Inflammatory macrophage (primary cell): Measurements from ENCODE around the gene ADD3.

Experiments used
- DNase-seq, 2 donors: peaks; one replicate each; pipeline ENCODE4 v3.0.0-alpha.2; 2020 to 2022

The ADD3 gene

DNA sequence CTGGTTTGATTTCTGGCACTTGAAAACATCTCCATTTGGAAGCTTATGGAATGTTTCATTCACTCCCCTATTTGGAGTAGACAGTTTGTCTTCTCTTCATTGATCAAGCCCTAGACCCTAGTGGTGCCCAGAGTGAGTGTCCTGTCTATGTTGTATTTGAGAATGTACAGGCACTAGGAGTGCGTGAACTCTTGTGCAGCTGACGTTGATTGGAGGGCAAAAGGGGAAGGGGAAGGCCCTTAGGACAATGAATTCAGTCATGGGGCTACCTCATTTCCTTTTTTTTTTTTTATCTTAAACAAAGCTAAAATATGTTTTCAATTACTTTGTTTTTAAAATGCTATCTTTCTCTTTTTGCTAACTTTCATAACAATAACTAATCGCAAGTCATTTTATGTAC lies 66.5 kb downstream of the ADD3 start:
- DNase-seq, result peak; percentile 70 to 73

DNA sequence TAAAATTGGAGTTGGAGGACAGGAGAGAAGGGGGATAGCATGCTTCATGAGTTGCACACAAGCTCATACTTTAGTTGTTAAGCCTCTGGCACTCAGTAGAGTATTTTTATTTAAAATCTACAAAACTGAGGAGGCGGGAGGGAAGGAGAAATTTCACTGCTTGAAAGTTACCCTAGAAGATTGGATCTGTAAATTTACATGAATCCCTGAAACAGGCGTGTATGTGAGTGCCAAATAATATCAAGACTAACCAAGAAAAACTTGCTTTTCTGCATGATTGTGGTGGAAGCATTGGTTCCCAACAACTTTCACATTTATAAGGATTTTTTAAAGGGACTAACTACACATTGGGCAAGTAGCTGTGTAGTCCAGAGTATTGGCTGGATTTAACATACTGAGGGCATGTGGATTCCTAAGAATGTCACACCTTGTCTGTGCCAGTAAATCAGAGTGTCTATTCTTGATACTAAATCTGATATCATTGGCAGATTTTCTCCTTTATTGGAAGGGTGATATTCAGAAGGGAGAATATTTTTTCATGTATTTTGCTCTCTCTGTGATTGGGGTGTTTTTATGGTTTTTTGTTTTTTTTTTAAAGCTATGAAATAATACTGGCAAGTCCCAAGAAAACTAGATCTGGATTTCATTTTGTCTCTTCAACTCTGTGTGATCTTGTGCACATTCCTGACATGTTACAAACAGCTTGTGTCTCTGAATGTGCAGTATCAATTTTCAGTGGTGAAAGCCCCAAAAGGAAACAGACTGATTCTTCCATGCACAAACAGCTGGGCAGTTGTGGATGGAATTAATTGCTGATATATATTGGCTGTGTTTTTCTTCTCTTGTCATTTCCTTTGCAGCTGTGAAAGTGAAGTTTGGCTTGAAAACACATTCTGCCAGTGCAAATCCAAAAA lies 67.2 kb downstream of the ADD3 start:
- DNase-seq, result no peak

DNA sequence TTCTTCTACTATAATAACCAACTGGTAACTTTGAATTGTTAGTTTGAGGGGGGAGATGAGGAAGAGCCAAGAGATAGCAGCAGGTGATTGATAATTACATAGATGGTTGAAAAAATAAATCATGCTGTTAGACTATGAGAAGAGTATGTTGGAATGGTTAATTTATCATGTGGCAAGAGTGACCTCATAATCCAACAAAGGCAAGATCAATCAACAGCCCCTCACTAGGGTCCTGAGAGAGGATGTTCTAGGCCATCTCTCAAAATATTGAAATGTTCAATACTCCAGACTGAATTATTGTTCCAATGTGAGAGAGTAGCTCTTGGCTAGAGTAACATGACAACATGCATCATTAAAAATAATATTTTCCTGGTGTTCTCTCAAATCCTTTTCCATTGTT lies 67.9 kb downstream of the ADD3 start:
- no peak for DNase-seq

DNA sequence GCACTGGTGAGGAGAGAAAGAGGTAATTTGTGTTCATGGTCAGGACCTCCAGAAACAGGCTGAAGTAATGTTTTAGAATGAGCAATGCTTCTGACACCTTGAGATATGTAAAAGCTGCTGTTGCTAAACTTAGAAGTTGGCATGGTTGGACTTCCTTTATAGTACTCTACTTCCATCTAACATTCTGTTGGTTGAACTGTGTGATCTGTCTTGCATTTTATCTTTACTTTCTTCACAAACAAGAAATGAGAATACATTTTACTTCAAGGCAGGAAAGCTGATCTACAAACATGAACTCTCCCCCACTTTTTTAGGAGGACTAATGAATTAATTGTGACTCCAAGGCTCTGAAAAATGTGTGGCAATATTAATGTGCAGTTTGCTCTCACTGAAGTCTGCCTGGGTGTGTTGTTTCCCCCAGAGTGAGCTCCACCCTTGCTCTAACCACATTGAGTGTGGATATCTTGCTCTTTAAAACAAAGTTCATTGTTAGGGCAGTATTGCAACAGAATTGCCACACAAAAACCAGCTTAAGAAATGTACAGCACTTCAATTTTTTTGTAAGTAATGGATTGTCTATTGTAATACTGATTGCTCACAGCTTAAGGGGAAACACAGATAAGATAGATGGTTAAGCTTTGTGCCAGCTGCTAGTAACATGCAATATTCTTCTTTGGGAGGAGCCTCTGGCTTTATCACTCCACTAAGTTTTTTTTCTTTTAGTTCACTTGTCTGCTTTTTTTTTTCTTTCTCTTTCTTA lies 69.0 kb downstream of the ADD3 start:
- DNase-seq, result peak; percentile 95 to 100

DNA sequence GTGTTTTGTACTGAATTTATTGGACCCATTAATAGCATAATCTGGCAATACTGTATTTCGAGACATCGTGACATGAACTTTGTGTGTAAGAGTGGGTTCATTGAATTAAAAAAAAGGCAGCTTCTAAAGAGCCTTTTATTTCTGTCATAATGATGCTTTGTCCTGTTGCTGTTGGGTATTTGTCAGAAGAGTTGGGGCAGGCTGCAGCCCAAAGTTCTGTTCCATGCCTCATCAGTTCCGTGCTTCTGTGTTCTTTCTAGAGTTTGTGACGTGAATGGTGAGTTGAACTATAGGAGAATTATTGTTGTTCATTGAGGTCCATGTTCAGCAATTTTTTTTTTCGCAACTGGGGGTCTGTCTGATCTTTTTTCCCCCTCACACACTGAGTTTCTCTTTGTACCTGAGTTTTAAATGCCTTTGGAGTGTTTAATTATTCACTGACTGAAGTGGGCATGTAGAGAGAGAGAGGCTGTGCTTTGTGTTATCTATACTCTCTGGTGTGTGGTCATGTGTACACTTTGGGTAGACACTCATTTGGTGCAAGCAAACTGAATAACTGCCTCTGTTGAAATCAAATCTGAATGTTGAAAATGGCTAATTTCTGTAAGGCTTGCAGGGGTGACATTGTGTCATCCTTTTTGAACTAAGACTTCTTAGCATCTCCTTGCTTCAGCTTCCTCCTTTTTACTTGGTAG lies 69.8 kb downstream of the ADD3 start:
- peak; percentile 81 to 95 for DNase-seq

DNA sequence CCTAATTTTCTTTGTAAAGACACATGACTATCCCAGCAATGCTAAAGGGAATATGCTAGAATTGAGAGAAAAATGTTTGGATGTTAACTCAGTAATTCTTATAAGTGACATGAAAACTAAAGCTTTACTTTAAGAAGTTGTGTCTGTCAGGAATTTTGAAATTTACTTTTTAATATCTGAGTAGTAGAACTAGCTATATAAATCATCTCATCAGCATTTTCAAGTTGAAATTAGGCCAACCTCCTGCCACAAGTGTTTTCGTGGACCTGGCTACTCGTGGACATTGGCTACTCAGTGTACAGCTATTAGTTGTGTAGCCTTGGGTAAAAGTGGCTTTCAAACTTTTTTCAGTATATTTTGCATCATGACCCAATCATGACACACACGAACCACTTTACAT lies 70.5 kb downstream of the ADD3 start:
- DNase-seq, result no peak

DNA sequence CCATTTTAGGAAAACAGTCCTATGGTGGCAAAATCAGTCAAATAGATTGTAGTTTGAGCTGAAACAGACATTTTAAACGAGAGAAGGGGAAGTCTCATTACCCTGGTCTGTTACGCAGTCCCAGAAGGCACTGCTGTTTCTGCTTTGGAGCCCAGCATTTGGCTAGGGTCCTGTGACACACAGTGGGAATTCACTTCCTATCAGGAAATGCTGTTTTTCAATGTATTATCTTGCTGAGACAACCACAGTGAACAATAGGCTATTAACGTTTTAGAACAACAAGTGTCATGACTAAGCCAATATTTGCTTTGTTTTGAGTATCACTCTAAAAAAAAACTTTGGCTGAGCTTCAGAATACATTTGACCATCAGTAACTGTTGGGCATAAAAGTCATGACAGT lies 74.1 kb downstream of the ADD3 start:
- DNase-seq, result peak; percentile 78 to 82

DNA sequence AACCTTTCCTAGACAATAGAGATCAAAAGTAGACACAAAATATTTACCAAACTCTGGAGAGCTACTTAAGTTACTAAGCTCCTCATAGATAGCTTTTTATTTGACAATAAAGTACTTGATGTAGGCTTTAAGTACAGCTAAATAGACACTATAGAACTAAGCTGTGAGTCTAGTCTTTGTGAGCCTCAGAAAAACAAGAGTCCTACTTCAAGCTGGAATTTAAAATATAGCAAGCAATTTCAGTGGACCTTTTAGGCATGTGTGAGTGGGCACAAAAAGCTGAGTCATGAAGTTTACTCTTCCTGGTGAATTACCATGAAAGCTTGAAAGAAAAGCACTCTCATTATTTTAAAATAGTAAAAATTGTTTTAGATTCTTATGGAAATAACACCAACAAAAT lies 76.1 kb downstream of the ADD3 start:
- peak in 1 of 2 donors; percentile 27 for DNase-seq

DNA sequence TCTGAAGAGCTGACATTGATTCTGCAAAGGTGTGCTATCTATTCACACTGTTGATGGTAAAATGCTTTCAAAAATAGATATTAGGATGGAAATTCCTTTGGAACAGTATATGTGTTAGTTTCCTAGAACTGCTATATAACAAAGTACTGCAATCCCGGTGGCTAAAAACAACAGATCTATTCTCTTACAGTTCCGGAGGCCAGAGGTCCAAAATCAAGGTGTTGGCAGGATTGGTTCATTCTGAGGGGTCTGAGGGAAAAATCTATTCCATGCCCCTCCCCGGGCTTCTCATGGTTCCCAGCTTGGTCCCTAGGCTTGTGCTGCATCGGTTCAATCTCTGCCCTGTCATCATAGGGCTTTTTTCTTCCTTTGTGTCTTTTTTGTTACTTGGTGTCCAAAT lies 79.9 kb downstream of the ADD3 start:
- DNase-seq, result no peak

DNA sequence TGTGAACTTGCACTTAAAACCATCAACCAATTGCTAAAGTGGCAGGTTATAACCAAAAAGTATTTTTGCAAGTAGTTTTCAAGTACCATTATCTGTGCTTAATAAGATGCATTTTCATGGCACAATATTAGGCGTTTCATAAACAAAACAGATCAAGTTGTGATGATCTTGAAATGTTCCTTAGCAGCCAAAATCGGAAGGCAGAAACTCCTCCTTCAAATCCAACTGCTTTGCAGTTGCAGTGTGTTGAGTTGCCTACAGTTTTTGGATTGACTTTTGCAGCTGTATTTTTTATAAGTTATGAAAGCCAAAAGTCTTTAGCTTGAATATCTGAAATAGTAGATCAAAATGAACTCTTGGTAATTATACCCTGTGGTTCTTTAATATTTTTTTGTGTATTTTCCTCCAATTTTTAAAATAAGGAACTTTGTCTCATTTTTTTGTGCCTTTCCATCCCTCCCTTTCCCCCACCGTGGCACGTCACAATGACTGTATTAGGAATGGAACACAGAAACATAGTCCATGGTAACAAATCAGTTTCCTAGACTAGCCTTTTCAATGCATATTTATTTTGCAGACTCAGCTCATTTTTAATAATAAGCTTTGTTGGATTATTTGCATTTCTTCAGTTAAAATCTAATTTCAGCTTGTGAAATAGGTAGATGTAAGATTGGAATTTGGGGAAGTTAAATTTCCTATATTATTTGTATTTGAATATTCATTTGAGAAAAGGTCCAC lies 80.8 kb downstream of the ADD3 start:
- DNase-seq, result no peak

DNA sequence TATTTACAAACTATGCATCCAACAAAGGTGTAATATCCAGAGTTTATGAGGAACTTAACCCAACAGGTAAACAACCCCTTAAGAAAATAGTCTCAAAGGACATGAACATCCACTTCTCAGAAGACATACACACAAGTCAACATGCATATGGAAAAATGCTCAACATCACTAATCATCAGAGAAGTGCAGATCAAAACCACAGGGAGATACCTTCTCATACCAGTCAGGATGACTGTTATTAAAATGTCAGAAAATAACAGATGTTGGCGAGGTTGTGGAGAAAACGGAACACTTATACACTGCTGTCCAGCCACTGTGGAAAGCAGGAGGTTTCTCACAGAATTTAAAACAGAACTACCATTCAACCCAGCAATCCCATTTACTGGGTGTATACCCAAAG lies 84.0 kb downstream of the ADD3 start:
- no peak for DNase-seq

DNA sequence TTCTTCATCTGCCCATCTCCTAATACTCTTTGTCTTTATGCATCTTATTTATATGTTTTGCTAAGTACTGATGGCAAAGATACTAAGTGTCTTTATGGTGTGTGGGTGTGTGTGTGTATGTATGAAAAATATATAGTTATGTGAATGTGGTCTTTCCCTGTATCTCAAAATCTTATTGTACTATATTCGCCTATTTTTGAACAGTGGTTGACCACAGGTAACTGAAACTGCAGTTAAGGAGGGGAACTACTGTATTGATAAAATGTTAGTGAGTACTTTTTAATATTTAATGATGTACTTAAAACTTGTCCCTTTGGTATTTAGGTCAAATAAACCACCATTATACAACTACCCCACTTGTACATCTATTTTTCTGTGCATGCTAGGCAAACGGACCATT lies 85.9 kb downstream of the ADD3 start:
- DNase-seq, result no peak

DNA sequence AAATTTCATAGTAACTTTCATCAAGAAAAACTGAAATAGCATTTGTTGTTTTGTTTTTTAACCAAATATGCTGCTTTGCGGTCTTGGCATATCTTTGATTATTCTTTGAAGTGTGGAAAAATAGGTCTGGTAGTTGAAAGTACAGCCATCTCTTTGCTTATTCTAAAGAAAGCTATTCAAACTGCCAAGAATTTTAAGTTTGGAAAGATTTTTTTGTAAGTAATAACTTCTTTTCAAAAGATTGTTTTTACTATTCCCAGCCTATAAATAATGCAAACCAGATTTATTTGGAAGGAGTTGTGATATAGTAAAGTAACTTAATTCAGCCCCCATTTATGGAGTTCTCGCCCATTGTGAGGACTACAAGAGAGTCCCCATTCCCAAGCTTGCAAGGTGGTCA lies 87.0 kb downstream of the ADD3 start:
- DNase-seq, result no peak

DNA sequence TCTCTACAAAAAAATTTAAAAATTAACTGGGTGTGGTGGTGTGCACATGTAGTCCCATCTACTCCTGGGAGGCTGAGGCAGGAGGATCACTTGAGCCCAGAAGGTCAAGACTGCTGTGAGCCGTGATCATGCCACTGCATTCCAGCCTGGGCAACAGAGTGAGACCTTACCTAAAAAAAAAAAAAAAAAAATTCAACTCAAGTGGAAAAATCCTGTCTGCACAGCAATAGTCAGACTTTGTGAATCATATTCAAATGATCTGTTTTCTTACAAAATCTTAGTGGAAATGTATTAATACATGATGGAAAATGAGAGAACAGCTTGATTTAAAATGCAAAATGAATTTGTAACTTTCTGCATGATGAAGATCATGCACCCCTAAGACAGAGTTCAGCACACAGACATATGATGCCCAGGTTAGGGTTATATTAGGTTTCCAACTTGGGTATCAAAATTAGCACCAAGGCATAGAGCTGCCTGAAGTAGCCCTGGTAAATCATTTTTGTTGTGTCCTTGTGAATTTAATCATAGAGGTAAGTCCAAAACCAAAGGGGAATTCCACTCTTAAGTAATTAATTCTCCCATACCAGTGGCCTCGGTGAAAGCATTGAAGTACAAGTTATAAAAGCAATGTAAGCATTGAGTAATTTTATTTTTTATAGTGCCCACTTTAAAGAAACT lies 93.8 kb downstream of the ADD3 start:
- no peak for DNase-seq

DNA sequence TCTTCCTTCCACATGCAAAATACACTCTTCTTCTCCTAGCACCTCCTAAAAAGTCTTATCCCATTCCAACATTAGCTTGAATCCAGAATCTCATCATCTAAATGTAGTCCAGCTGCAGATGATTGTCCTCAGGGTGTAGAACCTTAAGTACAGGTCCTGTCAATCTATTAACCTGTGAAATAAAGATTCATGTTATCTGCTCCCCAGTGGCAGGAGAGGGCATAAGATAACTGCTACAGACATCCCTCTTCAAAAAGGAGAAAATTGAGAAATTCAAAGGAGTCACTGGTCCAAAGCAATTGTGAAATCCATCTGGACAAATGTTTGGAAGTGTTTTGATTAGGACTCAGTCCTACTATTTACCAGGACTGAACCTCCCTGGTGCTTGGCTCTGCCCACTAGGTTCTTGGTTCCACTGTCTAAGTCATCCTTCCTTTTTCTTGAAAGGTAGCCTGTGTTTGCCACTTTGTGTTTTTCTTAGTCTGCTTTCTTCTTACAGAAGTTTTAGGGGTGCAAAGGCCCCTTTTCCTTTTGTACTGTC lies 96.2 kb downstream of the ADD3 start:
- no peak for DNase-seq

DNA sequence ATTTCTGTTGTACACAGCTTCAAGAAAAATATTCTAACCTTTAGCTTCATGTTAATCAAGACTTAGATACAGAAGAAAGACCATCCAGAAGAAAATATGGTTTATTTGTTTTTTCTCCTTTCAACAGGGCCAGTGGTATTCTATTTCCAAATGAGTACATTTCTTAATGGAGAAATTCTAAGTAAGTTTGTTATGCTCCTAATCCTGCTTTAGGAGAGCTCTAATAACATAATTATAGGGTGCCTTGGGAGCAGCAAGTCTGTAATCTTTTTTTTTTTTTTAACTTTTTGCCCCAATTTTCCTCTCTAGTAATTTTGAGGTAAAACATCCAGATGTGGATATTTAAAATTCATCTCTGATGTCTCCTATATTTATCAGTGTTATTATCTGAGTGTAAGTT lies 98.1 kb downstream of the ADD3 start:
- DNase-seq, result no peak

DNA sequence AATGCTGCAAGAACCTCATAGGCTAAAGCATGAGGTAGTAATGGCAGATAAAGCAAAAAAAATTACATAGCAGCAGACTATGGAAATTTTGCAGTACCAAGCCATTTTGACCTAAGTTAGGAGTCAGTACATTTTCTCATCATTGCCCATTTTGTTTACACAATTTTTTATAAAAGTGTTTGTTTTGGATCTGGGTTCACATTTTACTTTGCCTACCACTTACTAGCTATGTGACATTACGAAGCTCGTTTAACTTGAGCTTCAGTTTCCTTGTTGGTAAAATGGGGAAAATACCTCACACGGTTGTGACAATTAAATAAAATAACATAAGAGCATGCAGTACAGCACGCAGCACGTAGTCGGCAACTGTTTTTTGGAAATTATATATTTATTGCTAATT lies 99.6 kb downstream of the ADD3 start:
- no peak for DNase-seq

DNA sequence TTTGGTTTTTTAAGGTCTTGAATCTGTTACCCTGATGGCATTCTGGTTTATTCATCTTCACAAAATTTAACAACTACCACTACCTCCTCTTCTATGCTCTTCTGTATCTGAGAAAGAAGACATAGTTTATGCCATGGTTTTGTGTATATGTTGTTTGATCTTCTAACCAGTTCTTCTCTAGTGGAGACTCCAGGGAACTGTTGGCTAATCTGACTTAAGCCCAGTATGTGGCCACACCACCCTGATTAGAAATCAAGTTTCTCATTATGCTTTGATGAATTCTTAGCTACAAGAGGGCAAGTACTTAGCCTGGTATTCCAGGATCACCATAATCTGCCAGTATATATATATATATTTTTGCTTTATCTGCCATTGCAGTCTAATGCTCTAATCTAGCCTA lies 100.1 kb downstream of the ADD3 start:
- DNase-seq, result no peak

DNA sequence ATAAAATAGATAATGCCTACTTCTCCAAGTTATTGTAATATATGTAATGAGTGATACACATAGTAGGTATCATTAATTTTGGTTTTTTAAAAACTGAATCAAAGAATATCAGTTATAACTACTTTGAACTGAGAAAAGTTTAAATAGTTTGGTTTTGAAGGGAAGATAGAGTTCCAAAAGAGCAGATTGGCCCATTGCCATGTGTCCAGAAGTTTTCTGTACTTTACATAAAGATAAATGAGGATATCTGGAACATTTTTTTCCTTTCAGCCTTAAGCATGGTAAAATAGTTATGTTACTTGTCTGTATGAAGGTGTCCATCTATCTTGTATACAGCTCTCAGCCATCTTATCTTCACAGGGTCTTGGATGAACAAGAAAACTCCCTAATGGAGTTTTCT lies 101.7 kb downstream of the ADD3 start:
- no peak for DNase-seq

DNA sequence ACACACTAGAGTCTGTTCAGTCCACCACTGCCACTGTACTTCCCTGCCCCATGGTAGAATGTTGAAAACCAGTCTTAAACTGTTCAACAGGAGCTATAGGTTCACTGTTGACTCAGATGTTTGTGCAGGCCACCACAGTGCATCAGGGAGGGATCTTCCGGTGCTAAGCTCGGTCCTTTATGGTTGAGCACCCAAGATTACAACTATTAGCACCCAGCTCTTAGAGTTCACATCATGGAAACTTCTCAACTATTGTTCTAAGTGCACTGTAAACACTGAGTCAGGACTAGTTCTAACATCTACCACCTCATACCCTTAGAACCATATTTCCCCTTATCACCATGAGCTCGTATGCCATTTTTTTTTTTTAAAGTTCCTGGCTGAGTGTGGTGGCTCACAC lies 102.6 kb downstream of the ADD3 start:
- DNase-seq, result no peak

DNA sequence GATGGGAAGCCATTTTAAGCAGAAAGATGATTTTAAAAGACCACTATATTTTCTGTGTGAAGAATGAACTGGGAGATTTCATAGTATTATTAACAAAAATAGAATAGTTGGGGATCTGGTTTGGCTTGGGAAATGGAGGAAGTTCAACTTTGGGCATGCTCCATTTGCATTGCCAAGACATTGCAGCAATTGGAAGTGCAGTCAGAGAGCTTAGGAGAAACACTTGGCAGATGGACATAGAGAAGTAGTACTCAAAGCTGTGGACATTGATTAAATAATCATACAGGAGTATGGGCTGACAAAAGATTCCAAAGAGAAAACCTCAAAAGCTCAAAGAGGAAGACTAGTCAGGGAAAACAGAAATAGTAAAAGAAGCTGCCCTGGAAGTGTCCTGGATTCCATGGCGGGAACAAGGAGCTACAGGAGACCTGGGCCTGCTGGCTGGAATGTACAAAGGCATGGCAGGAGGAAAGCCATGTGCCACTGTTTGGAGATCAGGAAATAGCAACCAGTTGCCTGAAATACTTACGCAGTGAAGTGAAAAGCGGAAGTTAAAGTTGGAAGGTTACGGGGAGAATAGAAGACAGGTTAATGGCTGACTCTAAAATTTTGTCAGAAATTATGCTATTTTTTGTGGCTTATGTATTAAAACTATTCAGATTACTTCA lies 106.0 kb downstream of the ADD3 start:
- DNase-seq, result peak in 1 of 2 donors; percentile 30
